WI38 (cell line): ENCODE data around the gene TANGO2.

Experiments used
- H3K4me3 ChIP-seq: 2 replicates; pipeline ENCODE4 v1.5.1; 2011; ENCODE audit warnings: low read depth, mild to moderate bottlenecking, control low read depth, low read length
- CTCF ChIP-seq: IDR thresholded peaks from 2 replicates; pipeline ENCODE4 v1.5.1; 2012; ENCODE audit warnings: low read depth, mild to moderate bottlenecking, control low read depth, low read length

The TANGO2 gene

GRCh38 chr22:20090730-20091240 is 69.9 kb downstream of the TANGO2 start:
- no peak for TF ChIP-seq CTCF
- no peak overlapping the region for H3K4me3 ChIP-seq

GRCh38 chr22:20091690-20092476 is 71.0 kb downstream of the TANGO2 start:
- no peak for TF ChIP-seq CTCF
- no peak overlapping the region for H3K4me3 ChIP-seq

- H3K4me3 ChIP-seq, result no peak overlapping the region
- no peak for TF ChIP-seq CTCF
Observed at GRCh38 chr22:20092477-20092854, 71.6 kb downstream of the TANGO2 start.

GRCh38 chr22:20093418-20094196 is 72.7 kb downstream of the TANGO2 start:
- TF ChIP-seq CTCF, result no peak
- H3K4me3 ChIP-seq, result no peak overlapping the region

GRCh38 chr22:20094197-20094807 is 73.4 kb downstream of the TANGO2 start:
- no peak for TF ChIP-seq CTCF
- H3K4me3 ChIP-seq, result no peak overlapping the region

- H3K4me3 ChIP-seq, result no peak overlapping the region
- no peak for TF ChIP-seq CTCF
Observed at GRCh38 chr22:20095521-20095920, 74.6 kb downstream of the TANGO2 start.
